ENCODE data around the gene TUBA4A. TPM values are rescaled to one million over a fixed set of nuclear protein-coding genes. Genes with fewer than 3 reads are reported as not detected.

TUBA4A gene
- total and polyA plus RNA-seq, 2 donors, result 21.0 to 102 TPM

GRCh38 chr2:219213486-219214071 lies 40.1 kb downstream of the TUBA4A start:
- no peak overlapping the region for H3K27ac ChIP-seq (ENCODE audit: low read depth in 1 of 2, low read length in 1 of 2)
- H3K4me3 ChIP-seq (ENCODE audit: low read length in 2 of 2), result no peak overlapping the region
- H3K9me3 ChIP-seq (ENCODE audit: control insufficient read depth in 2 of 2, insufficient read depth in 1 of 2, low read length in 1 of 2), result peaks cover 0 to 3% of the 10 kb centered on the region in 2 donors
- peaks cover 27 to 29% of the 10 kb centered on the region in 2 donors for H3K36me3 ChIP-seq (ENCODE audit: control insufficient read depth in 2 of 2, insufficient read depth in 2 of 2, low read length in 1 of 2)
- DNase-seq (ENCODE audit: low read depth in 6 of 9, low spot score in 9 of 9), result no peak
- peaks cover 0 to 10% of the 10 kb centered on the region in 2 donors for H3K27me3 ChIP-seq (ENCODE audit: control insufficient read depth in 2 of 2, insufficient read depth in 1 of 2, low read length in 1 of 2)
- peaks cover 11 to 39% of the 10 kb centered on the region in 2 donors for H3K4me1 ChIP-seq (ENCODE audit: control insufficient read depth in 2 of 2, insufficient read depth in 2 of 2, low read length in 2 of 2)
- WGBS, result 97% methylated on average over 10 of the region's 10 CpGs

GRCh38 chr2:219213026-219213415 lies 40.7 kb downstream of the TUBA4A start:
- H3K4me1 ChIP-seq (ENCODE audit: control insufficient read depth in 2 of 2, insufficient read depth in 2 of 2, low read length in 2 of 2), result peaks cover 6 to 39% of the 10 kb centered on the region in 2 donors
- 99% methylated on average over 8 of the region's 8 CpGs for WGBS
- H3K36me3 ChIP-seq (ENCODE audit: control insufficient read depth in 2 of 2, insufficient read depth in 2 of 2, low read length in 1 of 2), result peaks cover 32 to 34% of the 10 kb centered on the region in 2 donors
- H3K27me3 ChIP-seq (ENCODE audit: control insufficient read depth in 2 of 2, insufficient read depth in 1 of 2, low read length in 1 of 2), result peaks cover 0 to 5% of the 10 kb centered on the region in 2 donors
- H3K4me3 ChIP-seq (ENCODE audit: low read length in 2 of 2), result no peak overlapping the region
- no peak for DNase-seq (ENCODE audit: low read depth in 6 of 9, low spot score in 9 of 9)
- H3K27ac ChIP-seq (ENCODE audit: low read depth in 1 of 2, low read length in 1 of 2), result no peak overlapping the region
- H3K9me3 ChIP-seq (ENCODE audit: control insufficient read depth in 2 of 2, insufficient read depth in 1 of 2, low read length in 1 of 2), result peaks cover 0 to under 1% of the 10 kb centered on the region in 2 donors

- no peaks in the 10 kb centered on the region for H3K27me3 ChIP-seq (ENCODE audit: control insufficient read depth in 2 of 2, insufficient read depth in 1 of 2, low read length in 1 of 2)
- peak overlapping the region in 1 of 2 donors; percentile 43 for H3K27ac ChIP-seq (ENCODE audit: low read depth in 1 of 2, low read length in 1 of 2)
- H3K36me3 ChIP-seq (ENCODE audit: control insufficient read depth in 2 of 2, insufficient read depth in 2 of 2, low read length in 1 of 2), result peaks cover 37 to 38% of the 10 kb centered on the region in 2 donors
- WGBS, result 93% methylated on average over 9 of the region's 9 CpGs
- no peak overlapping the region for H3K4me3 ChIP-seq (ENCODE audit: low read length in 2 of 2)
- H3K4me1 ChIP-seq (ENCODE audit: control insufficient read depth in 2 of 2, insufficient read depth in 2 of 2, low read length in 2 of 2), result peaks cover 3 to 46% of the 10 kb centered on the region in 2 donors
- H3K9me3 ChIP-seq (ENCODE audit: control insufficient read depth in 2 of 2, insufficient read depth in 1 of 2, low read length in 1 of 2), result no peaks in the 10 kb centered on the region
- no peak for DNase-seq (ENCODE audit: low read depth in 6 of 9, low spot score in 9 of 9)
These were observed 42.8 kb downstream of the TUBA4A start for GRCh38 chr2:219210886-219211362.

- DNase-seq (ENCODE audit: low read depth in 6 of 9, low spot score in 9 of 9), result no peak
- Histone ChIP-seq H3K27me3 (ENCODE audit: control insufficient read depth in 2 of 2, insufficient read depth in 1 of 2, low read length in 1 of 2) (no peaks in the 10 kb centered on the region), H3K4me3 (ENCODE audit: low read length in 2 of 2) (no peak overlapping the region), H3K36me3 (ENCODE audit: control insufficient read depth in 2 of 2, insufficient read depth in 2 of 2, low read length in 1 of 2) (peaks cover 35 to 38% of the 10 kb centered on the region in 2 donors), H3K4me1 (ENCODE audit: control insufficient read depth in 2 of 2, insufficient read depth in 2 of 2, low read length in 2 of 2) (peaks cover 6 to 49% of the 10 kb centered on the region in 2 donors), H3K27ac (ENCODE audit: low read depth in 1 of 2, low read length in 1 of 2) (no peak overlapping the region), H3K9me3 (ENCODE audit: control insufficient read depth in 2 of 2, insufficient read depth in 1 of 2, low read length in 1 of 2) (no peaks in the 10 kb centered on the region)
- WGBS, result 97% methylated on average over 24 of the region's 24 CpGs
These were observed 43.4 kb downstream of the TUBA4A start for GRCh38 chr2:219210196-219210885.

GRCh38 chr2:219209236-219210195 lies 44.2 kb downstream of the TUBA4A start:
- peaks cover 33 to 38% of the 10 kb centered on the region in 2 donors for H3K36me3 ChIP-seq (ENCODE audit: control insufficient read depth in 2 of 2, insufficient read depth in 2 of 2, low read length in 1 of 2)
- no peak for DNase-seq (ENCODE audit: low read depth in 6 of 9, low spot score in 9 of 9)

GRCh38 chr2:219207884-219208740 lies 45.6 kb downstream of the TUBA4A start:
- Histone ChIP-seq H3K36me3 (ENCODE audit: control insufficient read depth in 2 of 2, insufficient read depth in 2 of 2, low read length in 1 of 2) (peaks cover 28 to 38% of the 10 kb centered on the region in 2 donors), H3K27ac (ENCODE audit: low read depth in 1 of 2, low read length in 1 of 2) (peak overlapping the region in 1 of 2 donors; percentile 66), H3K4me3 (ENCODE audit: low read length in 2 of 2) (no peak overlapping the region), H3K9me3 (ENCODE audit: control insufficient read depth in 2 of 2, insufficient read depth in 1 of 2, low read length in 1 of 2) (peaks cover 0 to 3% of the 10 kb centered on the region in 2 donors), H3K4me1 (ENCODE audit: control insufficient read depth in 2 of 2, insufficient read depth in 2 of 2, low read length in 2 of 2) (peaks cover 6 to 49% of the 10 kb centered on the region in 2 donors), H3K27me3 (ENCODE audit: control insufficient read depth in 2 of 2, insufficient read depth in 1 of 2, low read length in 1 of 2) (no peaks in the 10 kb centered on the region)
- DNase-seq (ENCODE audit: low read depth in 6 of 9, low spot score in 9 of 9), result no peak
- 88% methylated on average over 17 of the region's 17 CpGs for WGBS

More at GRCh38 chr2:219209236-219210195, 44.2 kb downstream of the TUBA4A start:
- Histone ChIP-seq H3K27ac (ENCODE audit: low read depth in 1 of 2, low read length in 1 of 2) (peak overlapping the region in 1 of 2 donors; percentile 55), H3K4me3 (ENCODE audit: low read length in 2 of 2) (no peak overlapping the region), H3K27me3 (ENCODE audit: control insufficient read depth in 2 of 2, insufficient read depth in 1 of 2, low read length in 1 of 2) (no peaks in the 10 kb centered on the region), H3K4me1 (ENCODE audit: control insufficient read depth in 2 of 2, insufficient read depth in 2 of 2, low read length in 2 of 2) (peaks cover 6 to 49% of the 10 kb centered on the region in 2 donors), H3K9me3 (ENCODE audit: control insufficient read depth in 2 of 2, insufficient read depth in 1 of 2, low read length in 1 of 2) (peaks cover 0 to under 1% of the 10 kb centered on the region in 2 donors)
- 41% methylated on average over 18 of the region's 18 CpGs for WGBS

GRCh38 chr2:219207134-219207883 lies 46.4 kb downstream of the TUBA4A start:
- H3K27me3 ChIP-seq (ENCODE audit: control insufficient read depth in 2 of 2, insufficient read depth in 1 of 2, low read length in 1 of 2), result no peaks in the 10 kb centered on the region
- 32% methylated on average over 22 of the region's 22 CpGs for WGBS
- H3K36me3 ChIP-seq (ENCODE audit: control insufficient read depth in 2 of 2, insufficient read depth in 2 of 2, low read length in 1 of 2), result peaks cover 28 to 34% of the 10 kb centered on the region in 2 donors
- H3K9me3 ChIP-seq (ENCODE audit: control insufficient read depth in 2 of 2, insufficient read depth in 1 of 2, low read length in 1 of 2), result peaks cover 0 to 3% of the 10 kb centered on the region in 2 donors
- no peak for DNase-seq (ENCODE audit: low read depth in 6 of 9, low spot score in 9 of 9)
- H3K4me1 ChIP-seq (ENCODE audit: control insufficient read depth in 2 of 2, insufficient read depth in 2 of 2, low read length in 2 of 2), result peaks cover 6 to 49% of the 10 kb centered on the region in 2 donors
- peak overlapping the region; percentile 66 to 92 for H3K27ac ChIP-seq (ENCODE audit: low read depth in 1 of 2, low read length in 1 of 2)
- H3K4me3 ChIP-seq (ENCODE audit: low read length in 2 of 2), result peak overlapping the region; percentile 72 to 76

All from thymus (tissue), 11 donors.